Mesodermal cell (in vitro differentiated cells): ENCODE measurements around the gene ATXN1.
"Not testable (repeated sequence)": the region's sequence is repeated elsewhere in the genome, so short reads cannot be mapped to it uniquely, and the experiment has no call there.

Experiments used
- H3K27ac ChIP-seq: 2 replicates; pipeline ENCODE4 v1.7.0; 2013; ENCODE audit warnings: mild to moderate bottlenecking, low read depth, low read length, moderate library complexity; ENCODE audit not compliant: severe bottlenecking
- H3K36me3 ChIP-seq: 2 replicates; pipeline ENCODE4 v1.7.1; 2013; ENCODE audit warnings: mild to moderate bottlenecking, low read length, moderate library complexity; ENCODE audit not compliant: control insufficient read depth, insufficient read depth
- H3K4me1 ChIP-seq: one replicate; pipeline ENCODE4 v1.7.1; 2013; ENCODE audit warnings: mild to moderate bottlenecking, low read length; ENCODE audit not compliant: insufficient read depth, control insufficient read depth, poor library complexity, severe bottlenecking
- H3K4me3 ChIP-seq: 2 replicates; pipeline ENCODE4 v1.7.0; 2013; ENCODE audit warnings: low read length, control low read depth, mild to moderate bottlenecking; ENCODE audit not compliant: insufficient read depth, poor library complexity, severe bottlenecking; ENCODE audit errors: extremely low read depth
- H3K9me3 ChIP-seq: 2 replicates; pipeline ENCODE4 v1.7.1; 2013; ENCODE audit warnings: mild to moderate bottlenecking, low read length, moderate library complexity; ENCODE audit not compliant: control insufficient read depth
- WGBS, 2 experiments: methylation state at CpG; one replicate each; pipeline ENCODE4 v1.1.5; 2013; ENCODE audit warnings: missing lambda C conversion rate in 2 of 2; ENCODE audit not compliant: insufficient coverage in 2 of 2; 5-methylcytosine and 5-hydroxymethylcytosine counted together

ATXN1 gene

GRCh38 chr6:16406538-16406937 lies 354.7 kb downstream of the ATXN1 start:
- not testable (repeated sequence) for H3K36me3 ChIP-seq, H3K27ac ChIP-seq, H3K9me3 ChIP-seq, H3K4me1 ChIP-seq, H3K4me3 ChIP-seq
- 94 to 98% methylated on average over 4 of the region's 4 CpGs for WGBS, 2 experiments

- Histone ChIP-seq H3K36me3 (no peaks in the 10 kb centered on the region), H3K9me3 (no peaks in the 10 kb centered on the region), H3K27ac (no peak overlapping the region), H3K4me1 (peaks cover 6% of the 10 kb centered on the region), H3K4me3 (no peak overlapping the region)
- WGBS, 2 experiments: 94 to 95% methylated on average over 4 of the region's 4 CpGs
Measured at GRCh38 chr6:16405375-16405774, 355.9 kb downstream of the ATXN1 start.

- H3K4me3 ChIP-seq: no peak overlapping the region
- H3K9me3 ChIP-seq: no peaks in the 10 kb centered on the region
- H3K4me1 ChIP-seq: peaks cover 6% of the 10 kb centered on the region
- H3K27ac ChIP-seq: no peak overlapping the region
- H3K36me3 ChIP-seq: no peaks in the 10 kb centered on the region
- WGBS, 2 experiments: 95 to 98% methylated on average over 11 to 14 of the region's 15 CpGs
Measured at GRCh38 chr6:16404456-16404855, 356.8 kb downstream of the ATXN1 start.

GRCh38 chr6:16403831-16404230 lies 357.4 kb downstream of the ATXN1 start:
- no CpG with 5 or more reads among the region's 3 CpGs for WGBS, 2 experiments

GRCh38 chr6:16402581-16402900 lies 358.7 kb downstream of the ATXN1 start:
- no peak overlapping the region for H3K27ac ChIP-seq
- 100% methylated on average over 1 of the region's 2 CpGs; no CpG with 5 or more reads in 1 of the 2 experiments for WGBS, 2 experiments
- no peak overlapping the region for H3K4me3 ChIP-seq
- H3K4me1 ChIP-seq: peaks cover 6% of the 10 kb centered on the region
- H3K9me3 ChIP-seq: no peaks in the 10 kb centered on the region
- no peaks in the 10 kb centered on the region for H3K36me3 ChIP-seq

More at GRCh38 chr6:16403831-16404230, 357.4 kb downstream of the ATXN1 start:
- Histone ChIP-seq H3K27ac (no peak overlapping the region), H3K9me3 (no peaks in the 10 kb centered on the region), H3K36me3 (no peaks in the 10 kb centered on the region), H3K4me1 (peaks cover 6% of the 10 kb centered on the region), H3K4me3 (no peak overlapping the region)

- peaks cover 6% of the 10 kb centered on the region for H3K4me1 ChIP-seq
- WGBS, 2 experiments: 75 to 89% methylated on average over 3 of the region's 3 CpGs
- H3K36me3 ChIP-seq: no peaks in the 10 kb centered on the region
- H3K27ac ChIP-seq: no peak overlapping the region
- H3K9me3 ChIP-seq: no peaks in the 10 kb centered on the region
- no peak overlapping the region for H3K4me3 ChIP-seq
Measured at GRCh38 chr6:16400248-16400760, 361.0 kb downstream of the ATXN1 start.

GRCh38 chr6:16399695-16400094 lies 361.6 kb downstream of the ATXN1 start:
- H3K36me3 ChIP-seq: no peaks in the 10 kb centered on the region
- 85 to 86% methylated on average over 1 to 5 of the region's 5 CpGs for WGBS, 2 experiments
- peaks cover 5% of the 10 kb centered on the region for H3K4me1 ChIP-seq
- no peak overlapping the region for H3K27ac ChIP-seq
- no peak overlapping the region for H3K4me3 ChIP-seq
- H3K9me3 ChIP-seq: no peaks in the 10 kb centered on the region

- H3K4me1 ChIP-seq: no peaks in the 10 kb centered on the region
- no peak overlapping the region for H3K27ac ChIP-seq
- H3K9me3 ChIP-seq: no peaks in the 10 kb centered on the region
- H3K4me3 ChIP-seq: no peak overlapping the region
- 86 to 100% methylated on average over 5 to 6 of the region's 8 CpGs for WGBS, 2 experiments
- H3K36me3 ChIP-seq: no peaks in the 10 kb centered on the region
Measured at GRCh38 chr6:16399158-16399557, 362.1 kb downstream of the ATXN1 start.

- WGBS, 2 experiments: 89 to 100% methylated on average over 3 of the region's 5 CpGs
- Histone ChIP-seq H3K27ac (no peak overlapping the region), H3K36me3 (no peaks in the 10 kb centered on the region), H3K4me3 (no peak overlapping the region), H3K9me3 (no peaks in the 10 kb centered on the region), H3K4me1 (no peaks in the 10 kb centered on the region)
Measured at GRCh38 chr6:16398587-16398986, 362.7 kb downstream of the ATXN1 start.

GRCh38 chr6:16397623-16398022 lies 363.6 kb downstream of the ATXN1 start:
- H3K27ac ChIP-seq: no peak overlapping the region
- no peak overlapping the region for H3K4me3 ChIP-seq
- H3K36me3 ChIP-seq: no peaks in the 10 kb centered on the region
- WGBS, 2 experiments: 88% methylated on average over 4 of the region's 4 CpGs; no CpG with 5 or more reads in 1 of the 2 experiments
- no peaks in the 10 kb centered on the region for H3K9me3 ChIP-seq
- H3K4me1 ChIP-seq: no peaks in the 10 kb centered on the region

GRCh38 chr6:16396497-16397319 lies 364.6 kb downstream of the ATXN1 start:
- H3K27ac ChIP-seq: no peak overlapping the region
- 86 to 100% methylated on average over 2 to 3 of the region's 7 CpGs for WGBS, 2 experiments
- no peaks in the 10 kb centered on the region for H3K36me3 ChIP-seq
- H3K4me1 ChIP-seq: no peaks in the 10 kb centered on the region
- H3K9me3 ChIP-seq: no peaks in the 10 kb centered on the region
- H3K4me3 ChIP-seq: no peak overlapping the region
